ENCODE data around the gene HIVEP3. TPM values are rescaled to one million over a fixed set of nuclear protein-coding genes. Genes with fewer than 3 reads are reported as not detected.

The HIVEP3 gene
- total RNA-seq, 4 donors from 2014 or later: 5.3 to 17.3 (median 9.1) TPM

- no peak overlapping the region for H3K4me3 ChIP-seq (ENCODE audit: low read depth, poor library complexity, severe bottlenecking)
- intact Hi-C loops (cut with DNase I; ENCODE audit: low total_unique reads): no loop called here
- 61 to 62% methylated on average over 1 of the region's 1 CpG for whole genome bisulfite sequencing, 2 donors
- no peak for DNase-seq (ENCODE audit: low spot score in 2 of 2)
- TF ChIP-seq POLR2A (IDR thresholded peaks at IDR 0.05) (no peak), CTCF (IDR thresholded peaks at IDR 0.05) (no peak)
Measured at GRCh38 chr1:41860214-41860613, 58.5 kb downstream of the HIVEP3 start.

- TF ChIP-seq POLR2A (IDR thresholded peaks at IDR 0.05) (no peak), CTCF (IDR thresholded peaks at IDR 0.05) (no peak)
- no peak overlapping the region for H3K4me3 ChIP-seq (ENCODE audit: low read depth, poor library complexity, severe bottlenecking)
- WGBS, 2 donors: 46 to 53% methylated on average over 4 of the region's 4 CpGs
- intact Hi-C loops (cut with DNase I; ENCODE audit: low total_unique reads): no loop called here
- no peak for DNase-seq (ENCODE audit: low spot score in 2 of 2)
Measured at GRCh38 chr1:41859686-41860085, 59.0 kb downstream of the HIVEP3 start.

DNA sequence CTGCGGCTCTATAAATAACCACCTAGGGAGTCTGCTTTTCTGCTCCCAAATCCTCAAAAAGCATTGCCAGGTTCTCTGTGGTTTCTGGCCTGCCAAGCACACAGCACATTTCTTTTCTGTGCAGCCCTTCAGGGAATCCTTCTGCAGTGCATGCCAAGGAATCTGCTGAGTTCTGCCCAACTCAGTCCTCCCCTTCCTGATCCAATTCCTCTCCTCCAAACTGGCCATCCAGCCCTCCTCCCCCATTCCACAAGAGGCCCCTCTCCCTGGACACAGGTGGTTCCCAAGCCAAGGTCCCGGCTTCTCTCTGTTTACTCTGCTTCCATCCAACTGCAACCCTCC is 61.8 kb downstream of the HIVEP3 start:
- no peak overlapping the region for H3K4me3 ChIP-seq (ENCODE audit: low read depth, poor library complexity, severe bottlenecking)
- DNase-seq (ENCODE audit: low spot score in 2 of 2): no peak
- TF ChIP-seq POLR2A (IDR thresholded peaks at IDR 0.05): no peak
- TF ChIP-seq CTCF (IDR thresholded peaks at IDR 0.05): no peak
- intact Hi-C loops (cut with DNase I; ENCODE audit: low total_unique reads): no loop called here
- WGBS, 2 donors: 45 to 63% methylated on average over 2 of the region's 2 CpGs

DNA sequence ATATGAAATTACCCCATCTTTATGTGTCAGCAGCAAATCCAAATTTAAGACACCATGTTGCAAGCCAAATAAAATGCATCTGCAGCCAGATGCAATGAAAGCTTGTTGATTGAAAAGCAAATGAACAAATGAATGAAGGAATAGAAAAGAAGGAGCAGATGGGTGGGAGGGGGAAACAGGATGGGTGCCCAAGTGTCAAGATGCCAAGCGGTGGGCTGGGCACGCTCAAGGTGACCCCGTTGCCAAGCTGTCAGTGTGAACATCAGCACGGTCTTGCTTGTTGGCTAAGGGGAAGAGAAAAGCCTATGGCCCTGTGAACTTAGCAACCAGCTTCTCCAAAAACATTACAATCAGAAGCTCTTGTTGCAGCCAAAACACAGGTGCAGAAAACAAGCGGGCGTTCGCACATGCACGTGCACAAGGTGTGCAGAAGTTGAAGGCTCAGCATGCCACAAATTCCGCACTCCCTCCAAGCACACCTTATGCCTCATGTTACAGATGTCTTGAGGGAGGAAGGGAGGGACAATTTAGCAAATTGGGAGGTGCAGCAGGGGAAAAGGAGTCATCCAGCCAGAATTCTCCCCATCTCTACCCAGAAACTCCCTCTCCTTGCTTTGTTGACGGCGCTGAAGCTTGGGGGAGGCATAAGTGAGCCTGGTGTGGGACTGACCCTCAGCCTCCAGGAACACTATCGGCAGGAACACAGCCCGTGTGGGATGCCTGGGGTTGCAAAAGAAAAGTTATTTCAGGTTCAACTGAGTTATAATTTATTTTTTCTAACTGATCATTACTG is 62.4 kb downstream of the HIVEP3 start:
- TF ChIP-seq CTCF (IDR thresholded peaks at IDR 0.05): no peak
- no peak for TF ChIP-seq POLR2A (IDR thresholded peaks at IDR 0.05)
- intact Hi-C loops (cut with DNase I; ENCODE audit: low total_unique reads): no loop called here
- no peak overlapping the region for H3K4me3 ChIP-seq (ENCODE audit: low read depth, poor library complexity, severe bottlenecking)
- 51 to 56% methylated on average over 13 of the region's 13 CpGs for WGBS, 2 donors
- DNase-seq (ENCODE audit: low spot score in 2 of 2): no peak

GRCh38 chr1:41855713-41856112 is 63.0 kb downstream of the HIVEP3 start:
- H3K4me3 ChIP-seq (ENCODE audit: low read depth, poor library complexity, severe bottlenecking): no peak overlapping the region
- intact Hi-C loops (cut with DNase I; ENCODE audit: low total_unique reads): no loop called here
- no peak for TF ChIP-seq POLR2A (IDR thresholded peaks at IDR 0.05)
- TF ChIP-seq CTCF (IDR thresholded peaks at IDR 0.05): no peak
- DNase-seq (ENCODE audit: low spot score in 2 of 2): no peak
- 88 to 96% methylated on average over 2 of the region's 2 CpGs for whole genome bisulfite sequencing, 2 donors

DNA sequence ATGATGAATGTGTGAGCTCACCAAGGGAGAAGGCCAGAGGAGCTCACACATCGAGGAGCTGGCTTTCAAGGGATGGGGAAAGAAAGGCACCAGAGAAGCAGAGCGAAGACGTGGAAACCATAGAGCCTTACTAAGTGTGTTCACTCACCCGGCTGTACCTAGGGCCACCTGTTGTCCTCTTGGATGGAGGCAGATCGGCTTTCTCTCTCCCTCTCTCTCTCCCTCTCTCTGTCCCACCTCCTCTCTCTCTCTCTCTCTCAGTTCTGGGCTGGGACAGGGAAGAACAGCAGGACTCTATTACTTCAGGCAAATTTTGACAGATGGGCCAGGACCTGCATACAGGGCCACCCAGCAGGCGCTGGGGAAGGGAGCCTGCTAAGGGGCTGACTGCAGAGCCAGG is 64.8 kb downstream of the HIVEP3 start:
- intact Hi-C loops (cut with DNase I; ENCODE audit: low total_unique reads): no loop called here
- H3K4me3 ChIP-seq (ENCODE audit: low read depth, poor library complexity, severe bottlenecking): no peak overlapping the region
- TF ChIP-seq CTCF (IDR thresholded peaks at IDR 0.05): no peak
- no peak for TF ChIP-seq POLR2A (IDR thresholded peaks at IDR 0.05)
- 88 to 93% methylated on average over 6 of the region's 6 CpGs for WGBS, 2 donors
- DNase-seq (ENCODE audit: low spot score in 2 of 2): no peak

Measured in lower leg skin (tissue), 4 donors.